BJ (cell line): Measurements from ENCODE around the gene SLC27A4. TPM values are rescaled to one million over a fixed set of nuclear protein-coding genes. Genes with fewer than 3 reads are reported as not detected.

ENCODE experiments used
- CTCF ChIA-PET: fragments of 350-600 bp; formaldehyde crosslinking; extraction: SDS; loops from one replicate; lab custom pipeline; 2021; ENCODE audit warnings: antibody characterized with exemption, inconsistent platforms; lab: Yijun Ruan, JAX
- POLR2A ChIA-PET: fragments of 300-600 bp; sonication (Branson Sonifier 250); formaldehyde crosslinking; extraction: SDS; loops from one replicate; lab custom pipeline; 2021; ENCODE audit warnings: antibody characterized with exemption; lab: Charles Lee
- DNase-seq: peaks from one replicate; pipeline ENCODE4 v3.0.0-alpha.2; 2011; ENCODE audit warnings: low read depth
- H3K27me3 ChIP-seq: 2 replicates; pipeline ENCODE4 v1.6.0; 2011; ENCODE audit warnings: low read length; ENCODE audit not compliant: control insufficient read depth, insufficient read depth
- H3K36me3 ChIP-seq: 2 replicates; pipeline ENCODE4 v1.5.1; 2011; ENCODE audit warnings: low read length; ENCODE audit not compliant: control insufficient read depth, insufficient read depth
- H3K4me3 ChIP-seq: 2 replicates; pipeline ENCODE4 v1.5.1; 2011; ENCODE audit warnings: low read depth, mild to moderate bottlenecking, control low read depth, low read length
- CTCF ChIP-seq: IDR thresholded peaks from 2 replicates; pipeline ENCODE4 v1.5.1; 2011; ENCODE audit warnings: low read depth, mild to moderate bottlenecking, control low read depth, inconsistent platforms, low read length, moderate library complexity; ENCODE audit not compliant: insufficient read depth
- polyA plus RNA-seq: library from polyadenylated mRNA; depleted of rRNA; stranded (reverse); fragments of >200 nt; gene quantifications from 2 replicates; pipeline ENCODE4 v1.2.3, GENCODE V29; 2011

Gene SLC27A4
- polyA plus RNA-seq, 1 experiment, result 15.2 TPM

GRCh38 chr9:128304971-128305288, 35.4 kb upstream of the SLC27A4 start:
- H3K27me3 ChIP-seq, result no peaks in the 10 kb centered on the region
- DNase-seq, result no peak
- POLR2A ChIA-PET, result no interaction called here
- TF ChIP-seq CTCF, result no peak
- CTCF ChIA-PET, result interaction anchor here (2.9 to 8.5 kb wide), 2 partner anchors 9 to 36 kb away, joined by 14 to 50 read pairs; no protein-coding TSS in a partner anchor
- H3K36me3 ChIP-seq, result peaks cover 8% of the 10 kb centered on the region
- H3K4me3 ChIP-seq, result no peak overlapping the region

GRCh38 chr9:128309551-128309950, 30.8 kb upstream of the SLC27A4 start:
- H3K27me3 ChIP-seq, result no peaks in the 10 kb centered on the region
- POLR2A ChIA-PET, result no interaction called here
- H3K4me3 ChIP-seq, result no peak overlapping the region
- CTCF ChIA-PET, result interaction anchor here (1.1 to 8.5 kb wide), 3 partner anchors 10 to 32 kb away, joined by 4 to 50 read pairs (median 6); no protein-coding TSS in a partner anchor
- no peak for TF ChIP-seq CTCF
- H3K36me3 ChIP-seq, result peaks cover 21% of the 10 kb centered on the region
- DNase-seq, result no peak

GRCh38 chr9:128310461-128310860, 29.9 kb upstream of the SLC27A4 start:
- Histone ChIP-seq H3K27me3 (no peaks in the 10 kb centered on the region), H3K36me3 (peaks cover 21% of the 10 kb centered on the region), H3K4me3 (no peak overlapping the region)
- ChIA-PET CTCF (interaction anchor here (1.4 to 8.5 kb wide), 2 partner anchors 9 to 15 kb away, joined by 6 to 50 read pairs; no protein-coding TSS in a partner anchor), POLR2A (interaction anchor here (0.5 kb wide), 1 partner anchor 830 kb away, joined by 5 read pairs; no protein-coding TSS in a partner anchor)
- no peak for DNase-seq
- no peak for TF ChIP-seq CTCF

- H3K36me3 ChIP-seq, result peaks cover 22% of the 10 kb centered on the region
- POLR2A ChIA-PET, result no interaction called here
- CTCF ChIA-PET, result interaction anchor here (1.7 kb wide), 1 partner anchor 48 kb away, joined by 5 read pairs; no protein-coding TSS in a partner anchor
- no peak for TF ChIP-seq CTCF
- no peak for DNase-seq
- no peak overlapping the region for H3K4me3 ChIP-seq
- H3K27me3 ChIP-seq, result no peaks in the 10 kb centered on the region
Observed at GRCh38 chr9:128314697-128315096, 25.6 kb upstream of the SLC27A4 start.

- ChIA-PET CTCF (interaction anchor here (1.2 kb wide), 1 partner anchor 25 kb away, joined by 3 read pairs; no protein-coding TSS in a partner anchor), POLR2A (no interaction called here)
- Histone ChIP-seq H3K4me3 (no peak overlapping the region), H3K27me3 (no peaks in the 10 kb centered on the region), H3K36me3 (peaks cover 10% of the 10 kb centered on the region)
- no peak for DNase-seq
- no peak for TF ChIP-seq CTCF
Observed at GRCh38 chr9:128316421-128316820, 23.9 kb upstream of the SLC27A4 start.
